SK-MEL-5 (cell line): ENCODE data around the gene ORM2. TPM values are rescaled to one million over a fixed set of nuclear protein-coding genes. Genes with fewer than 3 reads are reported as not detected.

Experiments used
- DNase-seq: peaks from one replicate; pipeline ENCODE4 v3.0.0-alpha.2; 2016; ENCODE audit warnings: low read depth, low spot score
- in situ Hi-C: cut with HindIII; loops from 2 replicates; pipeline ENCODE4 v1.10.0; 2016; ENCODE audit warnings: low sequenced_read_pairs, high pct_unique_total_duplicates, low pct_unique_long_range_greater_than_20kb
- total RNA-seq: library from RNA; depleted of rRNA; stranded (reverse); fragments of >200 nt; shearing (Covaris generic); gene quantifications from 2 replicates; pipeline ENCODE4 v1.2.3, GENCODE V29; 2014

The ORM2 gene
- total RNA-seq, 1 experiment from 2014 or later: not detected

DNA sequence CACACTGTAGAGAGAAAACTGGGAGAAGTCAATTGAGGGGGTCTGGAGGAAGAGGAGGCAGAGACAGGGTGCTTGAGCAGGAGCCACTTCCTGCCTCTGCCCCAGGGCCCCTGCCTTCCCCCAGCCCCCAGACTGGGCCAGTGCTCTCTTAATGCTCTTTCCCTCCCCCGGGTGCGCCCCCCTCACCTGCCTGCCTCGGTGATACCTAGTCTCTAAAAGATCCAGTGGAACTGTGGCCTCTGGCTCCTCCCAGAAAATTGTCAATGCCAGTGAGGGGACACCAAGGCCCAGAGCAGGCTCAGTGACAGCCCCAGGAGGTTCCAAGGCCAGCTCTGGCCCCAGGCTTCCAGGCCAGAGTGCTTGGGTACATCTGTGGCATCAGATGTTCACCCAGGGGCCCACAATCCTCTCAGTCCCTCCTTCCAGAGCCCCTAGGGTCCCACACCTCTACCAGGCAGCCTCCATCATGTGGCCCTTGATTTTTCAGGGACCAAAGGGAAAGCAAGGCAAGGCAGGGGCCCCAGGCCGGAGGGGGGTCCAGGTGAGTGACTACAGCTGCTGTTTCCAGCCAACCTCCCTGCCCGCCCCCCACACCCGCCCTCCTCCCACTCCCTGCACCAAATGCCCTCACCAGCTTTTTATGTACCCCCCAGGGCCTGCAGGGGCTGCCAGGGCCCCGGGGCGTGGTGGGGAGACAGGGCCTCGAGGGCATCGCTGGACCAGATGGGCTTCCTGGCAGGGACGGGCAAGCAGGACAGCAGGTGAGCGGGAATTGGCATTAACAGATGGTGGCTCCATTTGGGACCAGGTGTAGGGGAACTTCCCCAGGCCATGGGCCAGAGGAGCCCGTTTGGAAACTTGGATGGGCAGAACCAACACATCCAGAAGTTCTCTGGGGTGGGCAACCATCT lies 39.8 kb upstream of the ORM2 start:
- DNase-seq: no peak
- in situ Hi-C loops: no loop called here

- in situ Hi-C loops: no loop called here
- no peak for DNase-seq
Measured at GRCh38 chr9:114290561-114290986, 39.1 kb upstream of the ORM2 start.

GRCh38 chr9:114291064-114291474 lies 38.6 kb upstream of the ORM2 start:
- peak; percentile 70 for DNase-seq
- in situ Hi-C loops: no loop called here

DNA sequence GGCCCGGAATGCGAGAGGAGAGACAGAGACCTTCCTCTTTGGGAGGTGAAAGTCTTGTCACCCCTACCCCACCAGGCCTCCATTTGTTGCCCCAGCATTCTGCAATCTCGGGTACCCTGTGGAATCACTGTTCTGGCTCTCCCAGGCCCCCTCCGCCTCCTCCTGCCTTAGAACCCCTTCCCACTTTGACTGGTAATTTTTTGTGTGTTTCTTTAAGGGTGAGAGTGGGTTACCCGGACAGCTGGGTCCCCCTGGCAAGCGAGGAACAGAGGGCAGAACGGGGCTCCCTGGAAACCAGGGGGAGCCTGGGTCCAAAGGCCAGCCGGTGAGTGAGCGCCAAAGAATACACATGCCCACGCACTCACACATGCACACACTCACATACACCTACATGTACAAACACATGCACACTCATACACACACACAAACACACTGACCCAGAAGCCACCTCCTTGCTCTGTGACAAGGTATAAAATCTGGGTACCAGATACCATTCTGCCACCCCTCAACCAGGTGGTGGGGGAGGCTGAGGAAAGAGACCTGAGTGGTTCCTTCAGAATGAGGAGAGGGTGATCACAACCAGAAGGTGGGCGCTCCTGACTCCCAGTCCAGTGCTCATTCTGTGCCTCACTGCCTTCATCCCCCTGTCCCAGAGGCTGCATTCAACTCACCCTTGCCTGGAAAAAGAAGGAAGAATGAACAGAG lies 37.6 kb upstream of the ORM2 start:
- in situ Hi-C loops: no loop called here

DNA sequence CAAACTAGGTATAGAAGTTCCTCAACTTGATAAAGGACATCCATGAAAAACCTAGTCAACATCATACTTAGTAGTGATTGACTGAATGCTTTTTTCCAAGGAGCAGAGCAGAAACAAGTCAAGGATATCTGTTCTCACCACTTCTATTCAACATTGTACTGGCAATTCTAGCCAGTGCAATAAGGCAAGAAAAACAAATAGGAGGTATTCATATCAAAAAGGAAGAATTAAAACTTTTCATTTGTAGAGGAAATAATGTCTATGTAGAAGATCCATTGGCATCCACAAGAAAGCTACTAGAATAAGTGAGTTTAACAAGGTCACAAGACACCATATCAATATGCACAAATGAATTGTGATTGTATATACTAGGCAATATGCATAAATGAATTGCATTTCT lies 35.0 kb upstream of the ORM2 start:
- in situ Hi-C loops: no loop called here
- DNase-seq: no peak

More for the DNA sequence above, 37.6 kb upstream of the ORM2 start:
- DNase-seq: no peak

- no peak for DNase-seq
- in situ Hi-C loops: no loop called here
Measured at GRCh38 chr9:114296338-114296737, 33.3 kb upstream of the ORM2 start.

GRCh38 chr9:114299286-114300152 lies 30.1 kb upstream of the ORM2 start:
- DNase-seq: no peak
- in situ Hi-C loops: no loop called here

DNA sequence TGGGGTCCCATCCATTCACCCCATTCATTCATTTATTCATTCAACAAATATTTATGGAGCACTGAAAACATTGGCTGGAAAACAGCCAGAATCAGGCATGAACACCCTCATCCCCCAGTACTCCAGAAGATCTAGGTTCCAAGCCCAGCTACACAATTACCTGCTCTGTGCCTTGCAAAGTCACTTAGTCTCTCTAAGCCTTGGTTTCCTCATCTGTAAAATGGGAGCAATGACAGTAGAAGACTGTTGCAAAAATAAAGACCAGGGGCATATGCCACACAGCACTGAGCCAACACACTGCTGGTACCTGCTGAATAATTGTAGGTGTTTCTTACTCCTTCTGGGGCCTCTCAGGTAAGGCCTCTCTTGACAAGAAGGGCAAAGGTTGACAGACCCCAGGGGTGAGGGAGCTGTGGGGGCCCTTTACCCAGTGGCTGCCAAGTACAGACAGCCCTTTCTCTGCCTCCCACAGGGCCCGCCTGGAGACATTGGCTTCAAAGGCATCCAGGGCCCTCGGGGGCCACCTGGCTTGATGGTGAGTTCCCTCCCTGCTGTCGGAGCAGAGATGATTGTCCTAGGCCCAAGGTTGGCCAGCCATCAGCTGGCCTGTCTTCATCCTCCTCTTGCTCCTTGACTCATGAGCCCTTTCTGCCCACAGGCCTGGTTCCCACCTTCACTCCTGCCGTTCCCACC lies 29.4 kb upstream of the ORM2 start:
- in situ Hi-C loops: no loop called here
- DNase-seq: no peak

DNA sequence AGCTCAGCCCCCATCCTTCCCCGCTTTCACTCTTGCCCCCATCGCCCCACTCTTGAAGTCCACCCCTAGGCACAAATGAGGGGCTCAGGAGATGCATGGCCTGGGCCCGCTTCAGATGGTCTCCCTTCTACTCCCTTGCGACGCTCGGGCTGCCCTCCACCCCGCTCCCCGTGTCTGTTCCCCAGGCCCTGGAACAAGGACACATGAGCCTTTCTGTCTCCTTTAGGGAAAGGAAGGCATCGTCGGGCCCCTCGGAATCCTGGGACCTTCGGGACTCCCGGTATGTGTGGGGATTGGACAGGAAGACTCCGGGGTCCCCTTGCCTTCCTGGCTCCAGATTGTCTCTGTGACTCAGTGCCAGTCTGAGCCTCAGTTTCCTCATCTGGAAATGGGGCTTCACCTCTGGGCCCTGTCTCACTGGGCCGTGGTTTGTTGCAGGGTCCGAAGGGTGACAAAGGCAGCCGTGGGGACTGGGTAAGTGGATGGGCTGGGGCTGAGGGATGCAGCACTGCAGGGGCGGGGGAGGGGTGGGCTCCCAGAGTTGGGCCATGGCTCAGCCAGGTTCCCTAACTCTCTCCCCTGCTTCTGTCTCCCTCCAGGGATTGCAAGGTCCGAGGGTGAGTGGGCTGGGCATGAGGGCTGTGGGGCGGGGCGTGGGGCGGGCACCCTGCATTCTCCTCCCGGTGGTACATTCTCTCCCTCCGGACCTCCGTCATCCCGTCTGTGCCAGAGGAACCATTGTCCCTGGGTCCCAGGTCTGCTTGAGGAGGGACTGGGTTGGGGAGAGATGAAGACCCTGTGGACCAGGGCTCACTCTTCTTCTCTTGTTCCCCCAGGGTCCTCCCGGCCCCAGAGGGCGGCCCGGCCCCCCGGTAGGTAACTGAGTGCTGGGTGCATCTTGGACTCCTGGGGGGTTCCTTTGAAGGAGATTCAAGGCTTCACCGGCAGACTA lies 28.5 kb upstream of the ORM2 start:
- in situ Hi-C loops: no loop called here
- DNase-seq: no peak

DNA sequence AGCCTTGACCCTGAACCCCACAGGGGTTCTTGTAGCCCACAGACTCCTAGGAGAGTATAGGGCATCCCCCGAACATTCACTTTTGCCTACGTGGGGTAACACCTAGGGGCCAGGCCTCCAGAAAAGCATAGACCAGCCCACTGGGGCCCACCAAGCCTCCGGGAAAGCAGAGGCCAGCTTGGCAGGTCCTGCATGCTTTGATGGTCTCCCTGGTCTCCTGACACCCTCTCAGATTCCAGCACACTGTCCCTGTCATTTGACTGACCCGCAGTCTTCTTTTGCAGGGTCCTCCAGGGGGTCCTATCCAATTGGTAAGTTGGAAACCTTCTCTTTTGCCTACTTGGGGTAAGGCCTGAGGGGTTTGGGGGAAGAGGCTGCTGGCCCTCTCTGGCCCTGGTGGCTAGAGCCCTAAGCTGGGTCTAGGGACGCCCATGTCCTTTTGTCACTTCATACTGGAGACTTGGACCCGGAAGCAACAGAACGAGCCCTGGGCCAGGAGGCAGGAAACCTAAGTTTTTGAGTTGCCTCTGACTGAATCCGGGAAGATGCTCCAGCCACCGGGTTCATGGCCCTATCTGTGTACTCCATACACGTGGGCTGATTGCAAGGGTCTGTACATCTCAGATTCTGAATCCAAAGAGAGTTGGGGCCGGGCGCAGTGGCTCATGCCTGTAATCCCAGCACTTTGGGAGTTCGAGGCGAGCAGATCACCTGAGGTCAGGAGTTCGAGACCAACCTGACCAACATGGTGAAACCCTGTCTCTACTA lies 27.7 kb upstream of the ORM2 start:
- DNase-seq: no peak
- in situ Hi-C loops: no loop called here

GRCh38 chr9:114302727-114303126 lies 26.9 kb upstream of the ORM2 start:
- DNase-seq: no peak
- in situ Hi-C loops: no loop called here

DNA sequence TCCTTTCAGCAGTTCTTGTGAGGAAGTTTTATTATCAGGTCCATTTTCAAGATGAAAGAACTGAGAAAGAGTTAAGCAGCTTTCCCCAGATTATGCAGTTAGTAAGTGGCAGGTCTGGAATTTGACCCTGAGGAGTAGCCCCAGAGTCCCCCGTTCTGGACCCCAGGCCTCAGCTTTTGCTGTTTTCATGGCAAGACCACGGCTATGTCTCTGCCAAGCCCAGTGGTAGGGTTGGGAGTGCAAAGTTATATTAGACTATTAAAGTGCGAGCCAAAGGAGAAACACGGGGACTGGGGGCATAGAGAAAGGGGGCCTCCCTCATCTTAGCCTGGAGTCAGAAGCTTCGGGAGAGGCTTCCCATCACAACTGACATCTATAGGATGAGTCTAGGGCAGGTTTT lies 26.1 kb upstream of the ORM2 start:
- in situ Hi-C loops: no loop called here
- DNase-seq: no peak

DNA sequence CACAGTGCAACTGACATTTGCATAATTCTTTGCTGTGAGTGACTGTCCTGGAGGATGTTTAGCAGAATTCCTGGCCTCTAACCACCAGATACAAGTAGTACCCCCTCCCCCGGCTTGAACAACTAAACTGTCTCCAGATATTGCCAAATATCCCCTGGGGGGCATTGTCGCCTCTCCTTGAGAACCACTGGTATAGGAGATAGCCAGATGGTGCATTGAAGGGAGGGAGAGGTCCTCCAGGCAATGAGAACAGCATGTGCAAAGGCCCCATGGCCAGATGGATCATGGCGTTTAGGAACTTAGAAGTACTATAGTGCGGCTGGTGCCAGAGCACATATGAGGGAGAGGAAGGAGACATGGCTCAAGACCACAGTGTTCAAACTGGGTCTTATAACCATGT lies 25.7 kb upstream of the ORM2 start:
- in situ Hi-C loops: no loop called here
- no peak for DNase-seq

DNA sequence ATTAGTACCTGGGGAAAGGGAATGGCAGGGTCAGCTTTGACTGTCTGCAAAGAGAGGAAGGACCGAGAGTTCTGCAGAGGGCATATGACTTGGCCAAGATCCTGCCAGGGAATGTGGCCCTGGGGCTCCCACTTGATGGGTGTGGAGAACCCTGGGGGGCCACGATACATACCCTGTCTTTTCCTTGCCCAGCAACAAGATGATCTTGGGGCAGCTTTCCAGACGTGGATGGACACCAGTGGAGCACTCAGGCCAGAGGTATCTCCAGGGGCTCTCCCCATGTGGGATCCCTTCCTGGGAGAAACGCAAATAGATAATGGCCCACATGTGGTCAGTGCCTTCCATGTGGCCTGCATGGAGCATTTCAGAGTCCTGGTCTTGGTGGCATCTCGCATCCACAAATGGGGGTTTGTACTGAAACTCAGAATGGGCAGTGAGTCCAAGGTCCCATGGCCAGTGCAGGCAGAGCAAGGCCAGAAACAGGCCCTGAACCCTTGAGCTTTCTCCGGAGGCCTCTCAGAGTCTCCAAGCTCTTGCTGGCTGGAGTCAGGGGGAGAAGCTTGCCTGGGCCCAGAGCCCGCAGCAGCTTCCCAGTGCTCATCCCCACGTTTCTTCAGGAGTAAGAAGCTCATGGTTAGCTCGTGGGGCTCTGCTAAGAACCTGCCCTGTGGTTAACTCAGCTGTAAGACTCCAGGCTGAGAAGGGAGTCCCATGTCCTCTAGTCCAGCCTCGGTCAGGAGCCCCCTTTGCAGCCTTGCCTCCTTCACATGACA lies 25.1 kb upstream of the ORM2 start:
- DNase-seq: no peak
- in situ Hi-C loops: no loop called here

GRCh38 chr9:114307899-114308267 lies 21.8 kb upstream of the ORM2 start:
- in situ Hi-C loops: no loop called here

More at GRCh38 chr9:114307899-114308267, 21.8 kb upstream of the ORM2 start:
- no peak for DNase-seq
